Ascending aorta (tissue), 2 donors: ENCODE results near the gene PDGFD. TPM values are rescaled to one million over a fixed set of nuclear protein-coding genes. Genes with fewer than 3 reads are reported as not detected.

Source experiments
- DNase-seq, 2 donors: peaks; one replicate each; pipeline ENCODE4 v3.0.0-alpha.2; 2019; ENCODE audit warnings: low spot score in 2 of 2
- H3K27ac ChIP-seq, 2 donors: fragments of 200-600 bp; sonication (generic); one replicate each; pipeline ENCODE4 v1.5.1; 2016 to 2017; ENCODE audit warnings: mild to moderate bottlenecking in 1 of 2
- H3K27me3 ChIP-seq: fragments of 200-600 bp; sonication (generic); one replicate; pipeline ENCODE4 v1.5.1; 2017
- H3K36me3 ChIP-seq, 2 donors: fragments of 200-600 bp; sonication (generic); one replicate each; pipeline ENCODE4 v1.5.1; 2016
- H3K4me1 ChIP-seq, 2 donors: fragments of 200-600 bp; sonication (generic); one replicate each; pipeline ENCODE4 v1.5.1; 2016 to 2017; ENCODE audit warnings: mild to moderate bottlenecking in 1 of 2
- H3K4me3 ChIP-seq, 2 donors: fragments of 200-600 bp; sonication (generic); one replicate each; pipeline ENCODE4 v1.5.1; 2016 to 2017; ENCODE audit warnings: mild to moderate bottlenecking in 1 of 2
- H3K9me3 ChIP-seq, 2 donors: fragments of 200-600 bp; sonication (generic); one replicate each; pipeline ENCODE4 v1.5.1; 2016
- intact Hi-C: fragments of 100-400 bp; cut with DNase I; formaldehyde crosslinking; loops from one replicate; pipeline ENCODE4 v1.15.1; 2023
- total RNA-seq: library from RNA; depleted of rRNA; stranded (reverse); fragments of >200 nt; gene quantifications from one replicate; pipeline ENCODE4 v1.1.0, GENCODE V29; 2016
- TF ChIP-seq, protein P1 (sequence below), 3 experiments: fragments of 200-600 bp in 2 of 3; fragments of 450-650 bp in 1 of 3; sonication (generic) in 2 of 3; IDR thresholded peaks; one replicate each; pipeline ENCODE4 v1.5.1; 2016 to 2019; ENCODE audit warnings: antibody characterized with exemption in 3 of 3, mild to moderate bottlenecking in 1 of 3, moderate library complexity in 1 of 3

The PDGFD gene
- total RNA-seq, 1 donor from 2014 or later = 50.6 TPM

DNA sequence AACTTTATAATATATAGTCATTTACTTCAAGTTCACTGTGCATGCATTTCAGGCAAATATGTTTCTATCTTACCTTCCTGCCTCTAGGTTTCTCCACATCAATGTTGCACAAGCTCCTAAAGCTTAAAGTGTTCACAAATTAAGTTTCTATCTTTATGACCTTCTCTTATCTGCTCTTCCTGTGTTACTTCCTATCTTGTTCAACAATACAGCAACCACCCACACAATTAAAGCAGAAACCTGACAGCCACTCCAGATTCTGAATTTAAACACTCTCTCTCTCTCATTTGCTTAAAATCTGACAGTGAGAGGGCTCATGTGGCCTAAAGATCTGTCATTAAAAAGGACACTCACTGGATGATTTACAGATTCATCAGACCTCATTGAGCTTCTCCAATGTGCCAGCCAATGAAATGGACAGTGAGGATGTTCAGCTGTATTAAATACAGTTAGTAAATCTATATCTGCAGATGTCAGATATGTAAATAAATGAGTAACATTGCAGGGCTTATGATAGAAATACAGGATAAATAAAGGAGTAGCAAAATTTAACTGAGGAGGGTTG is 10.9 kb downstream of the PDGFD start:
- no peak overlapping the region for H3K4me3 ChIP-seq
- no peak for DNase-seq
- intact Hi-C loops = no loop called here
- H3K27ac ChIP-seq = no peak overlapping the region
- no peaks in the 10 kb centered on the region for H3K4me1 ChIP-seq
- TF ChIP-seq, protein P1, sequence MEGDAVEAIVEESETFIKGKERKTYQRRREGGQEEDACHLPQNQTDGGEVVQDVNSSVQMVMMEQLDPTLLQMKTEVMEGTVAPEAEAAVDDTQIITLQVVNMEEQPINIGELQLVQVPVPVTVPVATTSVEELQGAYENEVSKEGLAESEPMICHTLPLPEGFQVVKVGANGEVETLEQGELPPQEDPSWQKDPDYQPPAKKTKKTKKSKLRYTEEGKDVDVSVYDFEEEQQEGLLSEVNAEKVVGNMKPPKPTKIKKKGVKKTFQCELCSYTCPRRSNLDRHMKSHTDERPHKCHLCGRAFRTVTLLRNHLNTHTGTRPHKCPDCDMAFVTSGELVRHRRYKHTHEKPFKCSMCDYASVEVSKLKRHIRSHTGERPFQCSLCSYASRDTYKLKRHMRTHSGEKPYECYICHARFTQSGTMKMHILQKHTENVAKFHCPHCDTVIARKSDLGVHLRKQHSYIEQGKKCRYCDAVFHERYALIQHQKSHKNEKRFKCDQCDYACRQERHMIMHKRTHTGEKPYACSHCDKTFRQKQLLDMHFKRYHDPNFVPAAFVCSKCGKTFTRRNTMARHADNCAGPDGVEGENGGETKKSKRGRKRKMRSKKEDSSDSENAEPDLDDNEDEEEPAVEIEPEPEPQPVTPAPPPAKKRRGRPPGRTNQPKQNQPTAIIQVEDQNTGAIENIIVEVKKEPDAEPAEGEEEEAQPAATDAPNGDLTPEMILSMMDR (IDR thresholded peaks at IDR 0.05) = no peak
- H3K27me3 ChIP-seq = no peaks in the 10 kb centered on the region
- no peaks in the 10 kb centered on the region for H3K9me3 ChIP-seq
- H3K36me3 ChIP-seq = no peaks in the 10 kb centered on the region

DNA sequence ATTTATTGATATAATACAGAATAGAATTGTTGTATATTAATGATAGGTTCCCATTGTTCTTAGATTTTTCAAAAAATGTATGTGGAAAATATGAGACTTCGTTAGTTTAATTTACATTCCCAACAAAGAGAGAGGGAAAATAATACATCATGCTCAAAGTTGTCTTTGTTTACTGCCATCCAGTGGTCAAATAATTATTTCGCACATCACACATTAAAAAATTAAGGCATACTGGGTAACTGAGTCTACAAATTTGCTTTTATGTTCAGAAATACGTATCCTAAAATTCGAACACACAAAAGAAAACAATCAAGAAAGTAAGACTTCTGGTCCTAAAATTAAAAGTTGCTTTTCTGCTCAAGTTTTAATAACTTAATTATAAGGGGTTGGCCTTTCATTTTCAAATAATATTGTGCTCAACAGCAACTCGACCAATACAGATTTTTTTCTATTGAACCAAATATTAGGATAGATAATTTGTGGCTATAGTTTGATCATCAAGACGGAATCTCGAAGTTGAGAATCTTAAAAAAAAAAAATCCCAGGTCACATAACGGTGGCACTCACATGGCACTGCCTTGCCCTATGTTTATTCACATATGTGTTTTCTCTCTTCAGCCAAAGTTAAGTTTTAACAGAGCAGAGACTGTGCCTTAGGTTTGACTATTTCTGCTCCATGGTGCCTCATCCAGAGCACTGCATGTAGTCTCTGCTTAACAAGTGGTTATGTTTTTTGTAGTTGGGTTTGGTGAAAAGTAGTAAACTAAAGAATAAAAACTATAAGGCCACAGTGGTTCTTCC is 12.3 kb downstream of the PDGFD start:
- peaks cover 0 to 3% of the 10 kb centered on the region in 2 donors for H3K4me1 ChIP-seq
- no peak overlapping the region for H3K4me3 ChIP-seq
- intact Hi-C loops = no loop called here
- no peaks in the 10 kb centered on the region for H3K27me3 ChIP-seq
- H3K9me3 ChIP-seq = no peaks in the 10 kb centered on the region
- H3K27ac ChIP-seq = no peak overlapping the region
- TF ChIP-seq, protein P1 (IDR thresholded peaks at IDR 0.05) = peak in 1 of 3 experiments; percentile 12
- H3K36me3 ChIP-seq = no peaks in the 10 kb centered on the region
- DNase-seq = no peak

DNA sequence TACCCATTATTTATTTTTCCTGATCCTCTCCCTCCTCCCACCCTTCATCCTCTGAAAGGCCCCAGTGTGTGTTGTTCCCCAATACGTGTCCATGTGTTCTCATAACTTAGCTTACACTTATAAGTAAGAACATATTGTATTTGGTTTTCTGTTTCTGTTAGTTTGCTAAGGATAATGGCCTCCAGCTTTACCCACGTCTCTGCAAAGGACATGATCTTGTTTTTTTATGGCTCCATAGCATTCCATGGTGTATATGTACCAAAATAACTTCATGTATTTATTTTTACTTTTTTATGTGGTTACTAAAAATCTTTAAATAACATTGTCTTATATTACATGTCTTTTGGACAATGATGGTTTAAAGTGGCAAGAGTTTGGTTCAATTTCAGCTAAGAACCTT is 15.2 kb downstream of the PDGFD start:
- no peak for DNase-seq
- Histone ChIP-seq H3K27me3 (no peaks in the 10 kb centered on the region), H3K36me3 (no peaks in the 10 kb centered on the region), H3K9me3 (no peaks in the 10 kb centered on the region), H3K4me1 (peaks cover 0 to 3% of the 10 kb centered on the region in 2 donors), H3K4me3 (no peak overlapping the region), H3K27ac (no peak overlapping the region)
- TF ChIP-seq, protein P1 (IDR thresholded peaks at IDR 0.05) = no peak
- intact Hi-C loops = no loop called here

DNA sequence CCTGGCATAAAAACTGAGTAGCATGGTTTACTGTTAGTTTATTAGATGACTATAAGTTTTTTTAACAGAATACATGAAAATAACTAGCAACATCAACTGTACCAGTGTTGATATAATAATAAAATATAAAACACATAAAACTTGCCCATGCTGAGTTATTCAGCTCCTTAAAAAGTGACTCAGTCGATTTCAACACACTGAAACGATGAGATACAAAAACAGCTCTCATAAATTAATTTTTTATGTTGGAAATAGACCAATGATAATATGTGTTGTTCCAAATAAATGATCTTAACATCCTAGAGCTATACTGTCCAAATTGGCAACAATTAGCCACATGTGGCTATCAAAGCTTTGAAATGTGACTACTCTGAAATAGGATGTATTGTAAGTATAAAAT is 15.9 kb downstream of the PDGFD start:
- TF ChIP-seq, protein P1 (IDR thresholded peaks at IDR 0.05) = no peak
- Histone ChIP-seq H3K27me3 (no peaks in the 10 kb centered on the region), H3K4me3 (no peak overlapping the region), H3K4me1 (peaks cover 0 to 3% of the 10 kb centered on the region in 2 donors), H3K9me3 (no peaks in the 10 kb centered on the region), H3K36me3 (no peaks in the 10 kb centered on the region), H3K27ac (no peak overlapping the region)
- intact Hi-C loops = no loop called here
- no peak for DNase-seq

DNA sequence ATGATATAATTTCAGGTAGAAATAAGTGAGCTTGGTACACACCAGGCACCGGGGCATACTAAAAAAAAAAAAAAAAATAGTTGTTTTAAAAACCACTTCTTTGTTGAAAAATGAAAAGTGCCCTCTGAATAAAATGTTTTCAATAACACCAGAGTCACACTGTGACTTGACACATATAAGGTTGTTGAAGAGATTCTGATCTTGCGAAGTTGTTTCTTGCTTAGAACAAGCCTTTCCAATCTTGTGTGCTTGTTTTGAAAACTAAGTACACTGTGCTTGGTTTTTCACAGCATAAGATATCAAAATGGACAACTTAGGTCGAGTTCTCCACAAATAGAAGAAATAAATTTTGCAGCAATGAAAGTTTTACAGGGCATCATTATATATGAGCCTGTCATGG is 17.0 kb downstream of the PDGFD start:
- no peaks in the 10 kb centered on the region for H3K36me3 ChIP-seq
- no peaks in the 10 kb centered on the region for H3K27me3 ChIP-seq
- TF ChIP-seq, protein P1 (IDR thresholded peaks at IDR 0.05) = no peak
- H3K27ac ChIP-seq = no peak overlapping the region
- intact Hi-C loops = no loop called here
- DNase-seq = no peak
- H3K9me3 ChIP-seq = no peaks in the 10 kb centered on the region
- no peak overlapping the region for H3K4me3 ChIP-seq
- H3K4me1 ChIP-seq = peaks cover 0 to 3% of the 10 kb centered on the region in 2 donors
